HTR-8/SVneo (cell line): Measurements from ENCODE around the gene OR56A4.
A peak's percentile ranks its signal among the peaks of the same experiment; 100 is the strongest.

ENCODE experiments used
- DNase-seq: peaks from one replicate; pipeline ENCODE4 v3.0.0; 2011; ENCODE audit warnings: low spot score, mixed read lengths; ENCODE audit not compliant: insufficient read length
- FAIRE-seq: peaks from 2 replicates; lab custom pipeline; 2011; peaks lifted over from hg19 to GRCh38; lab: Jason Lieb, UNC

The OR56A4 gene, protein sequence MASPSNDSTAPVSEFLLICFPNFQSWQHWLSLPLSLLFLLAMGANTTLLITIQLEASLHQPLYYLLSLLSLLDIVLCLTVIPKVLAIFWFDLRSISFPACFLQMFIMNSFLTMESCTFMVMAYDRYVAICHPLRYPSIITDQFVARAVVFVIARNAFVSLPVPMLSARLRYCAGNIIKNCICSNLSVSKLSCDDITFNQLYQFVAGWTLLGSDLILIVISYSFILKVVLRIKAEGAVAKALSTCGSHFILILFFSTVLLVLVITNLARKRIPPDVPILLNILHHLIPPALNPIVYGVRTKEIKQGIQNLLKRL

DNA sequence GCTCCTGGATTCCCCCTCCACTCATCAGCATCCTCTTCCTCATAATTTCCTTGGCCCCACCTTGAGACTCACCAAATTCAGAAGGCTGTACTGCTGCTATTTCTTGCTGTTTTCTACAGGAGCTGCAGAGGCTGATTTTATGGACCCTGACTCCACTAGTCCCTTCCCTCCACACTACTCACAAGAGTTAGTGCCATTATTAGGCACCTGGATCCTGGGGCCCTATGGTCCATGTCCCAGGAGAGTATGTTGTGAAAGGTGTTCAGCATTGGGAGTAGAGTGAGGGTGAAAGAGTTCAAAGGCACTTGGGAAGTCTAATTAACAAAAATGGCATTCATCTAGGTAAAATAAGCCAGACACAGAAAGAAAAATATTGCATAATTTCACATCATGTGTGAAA lies at the start of gene OR56A4:
Gene OR56A4, minus strand, starts transcription at position 101 of the 400 bp plus-strand sequence. CDS start 3,954 bp downstream, outside the sequence.
- FAIRE-seq (no peak), DNase-seq (no peak)

DNA sequence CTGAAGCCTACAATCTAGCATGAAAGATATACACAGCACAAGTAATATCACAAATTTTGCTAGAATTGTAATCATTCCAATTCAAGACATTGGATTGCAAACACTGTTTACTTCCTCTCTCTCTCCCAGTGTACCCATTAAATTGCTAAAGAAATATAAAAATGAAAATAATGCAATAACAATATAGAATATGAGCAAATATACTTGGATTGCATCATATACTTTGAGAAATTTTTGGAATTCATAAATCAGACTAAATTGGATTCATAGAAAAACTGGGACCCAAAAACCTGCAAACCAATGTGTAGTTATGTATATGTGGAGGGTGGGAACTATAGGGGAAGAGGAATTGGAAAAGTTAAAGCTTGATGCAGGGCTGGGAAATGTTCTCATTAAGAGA lies 48.8 kb upstream of the OR56A4 start:
- DNase-seq: no peak
- no peak for FAIRE-seq

DNA sequence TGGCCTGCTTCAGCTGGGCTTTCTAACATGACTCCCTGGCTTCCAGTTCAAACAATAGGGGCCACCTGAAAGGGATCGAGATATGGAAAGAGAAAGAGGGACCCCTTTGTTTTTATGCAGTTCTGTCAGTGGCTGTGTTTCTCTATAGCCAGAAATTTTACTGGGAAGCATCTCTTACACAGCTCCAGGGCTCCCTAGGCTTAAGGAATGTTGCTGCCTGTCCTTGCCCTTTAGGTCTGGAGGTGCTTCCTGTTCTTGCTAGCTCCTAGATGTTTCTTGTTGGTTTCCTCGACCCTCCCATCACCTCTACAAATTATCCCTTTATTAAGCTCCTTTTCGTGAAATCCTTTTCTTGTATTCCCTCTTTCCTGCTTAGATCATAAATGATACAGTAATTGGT lies 45.6 kb upstream of the OR56A4 start:
- DNase-seq (no peak), FAIRE-seq (no peak)

DNA sequence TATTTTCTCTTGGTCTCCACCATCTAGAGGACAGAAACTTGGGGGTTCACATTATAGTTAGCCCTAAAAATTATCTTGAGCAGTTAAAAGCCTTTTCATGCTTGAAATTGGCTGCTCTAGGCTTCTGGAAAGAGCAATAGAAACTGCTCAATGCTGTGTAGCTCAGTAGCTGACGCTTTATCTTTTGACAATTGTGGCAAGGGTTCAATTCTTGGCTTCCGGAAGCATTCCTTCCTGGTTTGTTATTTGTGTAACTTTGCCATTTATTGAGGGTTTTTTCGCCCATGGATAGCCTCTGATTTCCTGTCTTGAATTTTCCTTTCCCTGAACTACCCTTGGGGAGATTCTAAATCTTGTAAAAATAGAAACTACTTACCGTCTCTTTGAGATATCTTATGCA lies 34.1 kb upstream of the OR56A4 start:
- no peak for FAIRE-seq

DNA sequence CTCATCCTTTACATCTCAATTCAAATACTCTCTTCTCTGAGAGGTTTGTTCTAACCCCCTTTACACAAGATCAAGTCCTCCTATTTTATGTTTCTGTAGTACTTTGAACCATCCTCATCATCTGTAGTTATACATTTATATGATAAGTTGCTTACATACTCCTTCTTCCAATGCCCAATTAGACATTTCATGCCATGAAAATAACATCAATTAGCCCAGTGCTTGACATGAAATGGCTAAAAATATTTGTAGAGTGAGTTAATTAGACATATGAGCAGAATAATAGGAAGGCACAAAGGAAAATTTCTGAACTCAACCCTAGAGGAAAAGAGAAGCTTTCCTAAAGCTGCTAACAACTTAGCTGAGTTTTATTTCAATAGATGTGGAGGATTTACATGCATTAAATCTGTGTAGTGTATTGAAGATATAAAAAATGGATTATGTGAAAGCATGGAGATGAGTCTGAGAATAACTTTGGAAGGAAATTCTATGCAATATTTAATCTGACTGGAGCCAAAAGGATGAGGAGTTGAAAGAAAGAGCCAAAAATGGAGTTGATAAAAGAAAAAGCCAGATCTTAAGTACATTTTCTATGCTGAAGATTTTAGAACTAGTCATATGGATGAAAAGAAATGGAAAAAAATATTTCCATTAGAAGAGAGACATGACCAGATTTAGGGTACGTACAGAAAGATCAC lies 24.1 kb upstream of the OR56A4 start, which contains the start of gene OR56A1:
Gene OR56A1, minus strand, starts transcription at position 51 of the 698 bp plus-strand sequence. CDS start 3,066 bp downstream, outside the sequence.
- no peak for FAIRE-seq
- DNase-seq: no peak

More for the DNA sequence above, 34.1 kb upstream of the OR56A4 start:
- no peak for DNase-seq

DNA sequence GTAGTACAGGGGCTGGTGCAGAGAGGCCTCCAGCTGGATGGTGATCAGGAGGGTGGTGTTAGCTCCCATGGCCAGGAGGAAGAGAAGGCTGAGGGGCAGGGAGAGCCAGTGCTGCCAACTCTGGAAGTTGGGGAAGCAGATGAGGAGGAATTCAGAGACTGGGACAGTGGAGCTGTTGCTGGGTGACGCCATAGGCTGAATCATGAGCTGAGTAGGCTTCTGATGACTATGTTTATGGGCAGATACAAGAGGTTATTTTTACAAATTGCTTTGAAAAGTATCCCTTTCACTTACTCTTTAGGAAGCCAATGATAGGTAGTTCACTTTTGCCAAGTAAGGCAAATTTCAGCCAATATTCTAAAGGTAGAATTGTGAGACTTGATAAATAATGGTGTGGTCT lies 20.8 kb upstream of the OR56A4 start:
- FAIRE-seq (no peak), DNase-seq (no peak)

DNA sequence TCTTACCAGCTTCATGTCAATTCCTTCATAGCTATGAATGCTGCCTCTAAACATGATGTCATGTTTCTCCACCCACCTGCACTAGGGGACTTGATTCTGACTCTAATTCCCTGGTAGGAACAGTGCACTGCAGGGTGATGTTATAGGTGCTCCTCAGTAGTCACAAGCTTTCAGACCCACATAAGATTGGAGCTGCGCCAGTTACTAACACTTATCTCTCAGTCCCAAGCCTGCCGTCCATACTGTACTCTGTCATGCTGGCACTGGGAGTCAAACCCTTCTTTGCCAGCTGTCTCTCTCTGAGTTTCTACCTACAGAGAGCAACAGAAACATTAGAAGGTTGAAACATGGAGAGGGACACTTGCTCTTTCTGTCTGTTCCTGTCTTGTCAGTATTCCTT lies 18.3 kb upstream of the OR56A4 start:
- no peak for FAIRE-seq
- DNase-seq: no peak

DNA sequence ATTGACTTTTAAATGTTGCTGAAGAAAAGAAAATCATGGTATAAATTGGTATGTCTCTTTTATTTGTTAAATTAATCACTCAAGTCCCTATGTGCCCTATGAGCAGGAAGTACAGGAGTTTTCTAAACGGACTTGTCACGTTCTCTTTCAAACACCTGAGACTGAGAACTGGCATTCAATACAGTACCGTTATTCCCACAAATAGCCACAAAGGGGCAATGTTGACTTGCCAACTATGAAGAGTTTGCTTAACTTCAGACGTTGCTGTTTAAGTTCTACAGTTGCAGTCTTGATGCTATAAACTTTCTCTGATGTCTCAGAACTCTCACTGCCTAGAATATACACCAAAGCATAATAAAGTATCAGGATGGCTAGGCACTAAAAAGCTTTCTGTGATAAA lies 16.2 kb upstream of the OR56A4 start:
- DNase-seq (peak; percentile 2), FAIRE-seq (no peak)

DNA sequence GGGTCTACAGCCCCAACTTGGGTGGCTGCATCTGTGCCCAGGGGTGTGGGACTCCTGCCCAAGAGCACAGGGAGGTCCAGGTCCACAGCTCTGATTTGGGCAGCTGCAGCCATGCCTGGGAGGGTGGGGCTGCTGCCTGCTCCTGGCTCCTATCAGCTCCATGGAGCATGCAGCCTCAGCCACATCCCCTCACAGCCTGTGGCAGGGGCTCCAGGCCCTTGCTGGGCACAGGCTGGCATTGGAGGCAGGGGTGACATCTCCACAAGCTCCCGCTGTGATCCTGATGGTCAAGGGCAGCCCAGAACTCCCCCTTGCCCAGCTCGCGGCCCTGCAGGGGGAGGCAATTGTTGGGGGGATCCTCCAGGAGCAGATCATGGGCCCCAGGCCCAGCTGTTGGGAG lies 6.3 kb upstream of the OR56A4 start:
- DNase-seq (no peak), FAIRE-seq (no peak)

DNA sequence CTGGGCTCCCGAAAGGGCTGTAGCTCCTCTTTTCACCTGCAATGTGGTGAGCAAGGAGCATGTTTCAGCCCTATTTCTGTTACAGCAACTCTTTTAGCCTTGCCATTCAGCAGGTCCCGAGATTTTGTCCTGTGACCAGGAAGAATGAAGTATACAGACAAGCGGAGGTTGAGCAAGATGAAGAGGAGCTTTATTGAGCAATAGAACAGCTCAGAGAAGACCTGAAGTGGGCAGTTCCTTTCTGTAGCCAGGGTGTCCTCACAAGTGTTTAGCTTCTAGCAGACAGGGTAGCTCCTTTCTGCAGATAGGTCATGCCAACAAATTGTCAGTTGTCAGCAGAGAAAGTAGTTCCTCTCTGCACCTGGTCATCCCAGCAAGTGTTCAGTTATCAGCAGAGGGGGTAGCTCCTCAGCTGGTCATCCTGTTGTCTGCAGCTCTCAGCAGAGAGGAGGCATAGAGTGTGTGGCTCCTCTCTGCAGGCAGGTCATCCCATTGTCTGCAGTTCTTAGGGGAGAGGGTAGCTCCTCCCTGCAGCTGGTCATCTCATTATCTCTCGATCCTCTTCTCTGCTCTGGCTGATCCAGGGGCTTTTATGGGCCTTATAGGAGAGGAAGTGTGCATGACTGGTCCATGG lies 5.4 kb upstream of the OR56A4 start:
- FAIRE-seq: no peak
- no peak for DNase-seq

DNA sequence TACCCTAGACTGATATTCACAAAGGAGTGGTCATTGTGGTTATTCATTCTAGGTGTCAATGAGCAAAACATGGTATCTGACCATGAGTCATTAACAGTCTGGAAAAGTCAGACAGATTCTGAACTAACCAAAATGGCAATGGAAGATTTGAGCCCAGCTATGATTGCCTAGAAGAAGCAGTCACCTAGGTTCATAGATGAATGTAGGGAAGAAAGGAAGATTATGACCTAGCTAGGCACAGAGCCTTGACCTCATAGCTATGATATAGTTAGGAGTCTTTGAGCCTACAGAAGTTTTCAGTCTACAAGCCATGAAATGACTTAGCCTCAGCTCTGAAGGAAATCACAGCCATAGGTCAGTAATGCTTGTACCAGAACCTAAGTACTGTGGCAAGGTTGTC lies 351 bp downstream of the OR56A4 start:
- DNase-seq (no peak), FAIRE-seq (no peak)

DNA sequence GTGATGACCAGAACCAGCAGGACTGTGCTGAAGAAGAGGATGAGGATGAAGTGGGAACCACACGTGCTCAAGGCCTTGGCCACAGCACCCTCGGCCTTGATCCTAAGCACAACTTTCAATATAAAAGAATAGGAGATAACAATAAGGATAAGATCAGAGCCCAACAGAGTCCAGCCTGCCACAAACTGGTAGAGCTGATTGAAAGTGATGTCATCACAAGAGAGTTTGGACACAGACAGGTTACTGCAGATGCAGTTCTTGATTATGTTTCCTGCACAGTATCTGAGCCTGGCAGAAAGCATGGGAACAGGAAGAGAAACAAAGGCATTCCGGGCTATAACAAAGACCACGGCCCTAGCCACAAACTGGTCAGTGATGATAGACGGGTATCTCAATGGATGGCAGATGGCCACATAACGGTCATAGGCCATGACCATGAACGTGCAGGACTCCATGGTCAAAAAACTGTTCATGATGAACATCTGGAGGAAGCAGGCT lies 4.5 kb downstream of the OR56A4 start:
- no peak for FAIRE-seq

DNA sequence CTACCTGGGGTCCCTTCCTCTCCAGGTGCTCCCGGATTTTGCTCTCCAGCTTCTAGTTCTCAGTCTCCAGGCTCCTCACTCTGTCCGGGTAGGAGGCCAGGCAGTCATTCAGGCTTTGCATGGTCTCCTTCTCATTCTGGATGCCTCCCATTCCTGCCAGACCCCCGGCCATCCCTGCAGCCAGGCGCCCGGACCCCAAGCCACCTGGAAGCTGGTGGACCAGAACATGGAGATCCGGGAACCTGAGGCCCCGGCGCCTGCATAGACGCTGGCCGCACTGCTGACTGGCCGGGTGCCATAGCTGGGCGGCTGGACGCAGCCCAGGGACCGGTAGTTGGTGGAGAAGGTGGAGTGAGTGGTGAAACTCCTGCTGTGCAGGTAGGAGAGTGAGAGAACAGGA lies 12.0 kb downstream of the OR56A4 start:
- DNase-seq: no peak
- no peak for FAIRE-seq

More for the DNA sequence above, 4.5 kb downstream of the OR56A4 start:
- no peak for DNase-seq

DNA sequence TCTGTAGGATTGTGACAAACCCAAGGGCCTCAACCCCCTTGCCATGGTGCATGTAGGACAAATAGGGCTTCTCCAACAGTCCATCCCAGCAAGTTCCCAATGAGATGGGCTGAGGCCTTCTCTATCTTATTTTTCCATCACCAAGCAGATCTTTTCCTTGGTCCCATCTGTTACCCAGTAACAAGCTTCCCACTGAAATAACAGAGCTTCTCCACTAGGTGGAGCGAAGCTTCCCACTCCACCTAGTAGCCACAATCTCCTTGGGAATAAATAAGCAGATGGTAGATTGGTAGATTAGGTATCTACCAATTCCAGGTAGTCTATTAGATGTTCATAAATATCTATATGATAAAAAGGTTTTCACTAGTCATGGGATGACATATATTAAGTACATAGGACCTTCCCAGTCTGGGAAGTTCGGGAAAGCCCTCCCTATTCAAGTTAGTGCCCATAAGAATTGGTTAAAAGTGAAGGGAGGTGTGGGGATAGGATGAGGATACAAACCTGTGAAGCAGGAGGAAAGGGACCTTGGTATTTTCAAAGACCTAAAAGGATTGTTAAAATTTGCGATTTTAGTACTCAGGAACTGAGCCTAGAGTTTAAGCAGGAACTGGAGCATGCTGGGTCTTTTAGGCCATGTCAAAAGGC lies 14.0 kb downstream of the OR56A4 start:
- FAIRE-seq: no peak
- DNase-seq: peak; percentile 4

DNA sequence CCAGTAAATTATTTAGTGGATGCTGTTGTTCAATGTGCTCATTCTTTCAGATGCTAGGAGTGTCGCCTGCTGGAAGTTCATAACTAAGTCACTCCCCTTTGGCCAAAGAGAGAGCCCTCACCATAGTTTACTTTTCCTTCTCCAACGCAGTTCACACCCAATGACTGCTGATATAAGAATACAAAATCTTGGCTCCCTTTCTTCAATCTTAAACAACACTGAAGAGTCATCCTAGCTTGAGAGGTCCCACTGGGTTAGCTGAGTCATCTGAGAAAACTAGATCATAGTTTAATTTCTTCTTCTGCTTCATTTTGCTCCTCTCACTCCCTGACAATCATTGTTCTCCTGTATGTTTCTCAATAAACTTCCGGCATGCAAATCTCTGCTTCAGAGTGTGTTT lies 14.6 kb downstream of the OR56A4 start:
- DNase-seq: no peak
- no peak for FAIRE-seq

DNA sequence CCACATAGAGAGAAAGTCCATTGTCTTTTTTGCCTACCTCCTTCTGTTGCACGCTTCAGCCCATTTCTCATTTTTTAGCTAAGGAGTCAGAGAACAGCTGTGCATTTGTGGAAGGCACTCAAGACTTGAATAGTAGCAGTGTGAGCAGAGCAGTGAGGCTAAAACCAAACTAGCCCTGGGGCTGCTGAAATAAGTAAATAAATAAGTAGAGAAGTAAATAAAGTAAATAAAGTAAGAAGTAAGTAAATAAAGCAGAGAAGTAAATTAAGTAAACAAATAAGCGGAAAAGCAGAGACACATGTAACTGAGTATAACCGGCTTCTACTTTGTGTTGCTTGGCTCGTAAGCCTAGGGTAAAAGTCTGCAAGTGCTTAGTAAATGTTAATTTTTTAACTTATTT lies 17.5 kb downstream of the OR56A4 start:
- DNase-seq: no peak
- FAIRE-seq: no peak

DNA sequence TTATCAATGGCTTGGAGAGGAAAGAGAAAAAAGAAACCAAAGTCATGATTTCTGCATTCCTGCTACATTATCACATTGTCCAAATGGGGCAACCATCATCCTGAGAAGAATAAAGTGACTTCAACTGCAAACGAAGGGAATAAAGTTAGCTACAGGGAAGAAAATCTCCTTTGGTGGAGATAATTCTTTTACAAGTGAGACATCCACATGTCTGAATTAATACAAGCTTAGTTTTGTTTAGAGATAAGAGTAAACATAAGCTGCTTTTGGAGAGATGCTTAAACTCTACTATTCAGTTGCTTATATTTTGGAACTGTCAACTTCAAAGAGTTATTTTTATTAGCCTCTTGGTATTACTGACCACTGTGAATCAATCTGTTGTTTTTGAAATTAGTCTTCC lies 19.9 kb downstream of the OR56A4 start, which contains the start of gene OR52L1:
Gene OR52L1, minus strand, starts transcription at position 101 of the 400 bp plus-strand sequence. Its CDS starts 55 bp downstream, at position 46.
- FAIRE-seq (no peak), DNase-seq (no peak)

DNA sequence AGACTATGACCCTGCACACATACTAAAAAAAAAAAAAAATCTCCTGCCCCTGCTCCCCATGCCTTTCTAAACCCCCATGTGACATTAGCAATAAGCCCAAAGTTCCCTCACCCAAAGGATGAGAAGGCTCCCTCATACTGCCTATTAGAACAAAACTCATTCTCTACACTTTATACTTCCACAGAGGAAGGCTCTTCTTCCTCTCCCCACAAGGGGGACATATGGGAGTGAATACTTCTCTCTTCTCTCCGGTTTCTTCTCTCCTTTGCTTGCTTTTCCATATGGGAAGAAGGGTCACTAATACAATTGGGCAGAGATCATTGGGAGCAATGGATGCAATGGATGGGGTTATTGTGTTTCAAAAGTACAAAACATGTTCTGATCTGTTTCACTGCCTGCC lies 23.3 kb downstream of the OR56A4 start:
- DNase-seq: no peak
- FAIRE-seq: no peak

DNA sequence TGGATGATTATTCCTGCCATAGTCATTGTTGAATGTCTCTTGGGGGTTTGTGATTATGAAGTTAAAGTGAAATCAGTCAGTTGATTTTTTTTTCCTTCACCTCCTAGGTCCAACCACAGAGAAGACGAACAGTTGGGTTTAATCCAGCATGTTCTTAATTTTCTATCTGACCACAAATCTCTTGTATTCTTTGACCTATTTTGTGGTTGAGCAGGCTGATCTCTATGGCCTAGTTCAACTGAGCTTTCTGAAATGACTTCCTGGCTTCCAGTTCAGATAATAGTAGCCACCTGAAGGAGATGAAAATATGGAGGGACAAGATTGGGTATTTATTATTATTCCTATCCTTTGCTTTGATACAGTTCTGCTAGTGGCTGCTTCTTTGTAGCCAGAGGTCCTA lies 33.2 kb downstream of the OR56A4 start:
- DNase-seq: no peak
- no peak for FAIRE-seq

DNA sequence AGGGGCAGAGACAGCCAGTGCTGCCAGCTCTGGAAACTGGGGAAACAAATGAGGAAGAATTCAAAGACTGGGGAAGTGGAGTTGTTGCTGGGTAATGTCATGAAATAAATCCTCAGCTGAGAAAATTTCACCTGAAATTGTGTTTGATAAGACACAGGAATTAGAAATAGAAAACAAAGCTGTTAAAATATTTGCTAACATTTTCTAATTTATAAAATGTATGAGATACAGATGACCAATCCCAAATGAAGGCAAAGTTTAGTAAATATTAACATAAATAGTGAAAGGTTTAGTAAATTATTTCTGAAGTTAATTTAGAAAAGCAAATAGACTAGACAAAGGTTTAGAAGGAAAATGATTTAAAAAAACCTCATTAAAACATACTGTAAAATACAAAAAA lies 38.4 kb downstream of the OR56A4 start, which contains the start of gene OR56A5:
Gene OR56A5, minus strand, starts transcription at position 101 of the 400 bp plus-strand sequence. Its CDS starts 0 bp downstream, at position 101.
- FAIRE-seq (no peak), DNase-seq (no peak)
